Esophagus (tissue), 2 donors: ENCODE measurements around the gene PDE11A. TPM values are rescaled to one million over a fixed set of nuclear protein-coding genes. Genes with fewer than 3 reads are reported as not detected.

Source experiments
- H3K27ac ChIP-seq, 2 donors: one replicate each; pipeline ENCODE4 v1.5.1; 2013; ENCODE audit warnings: low read depth in 2 of 2, mild to moderate bottlenecking in 2 of 2, inconsistent platforms in 1 of 2, low read length in 1 of 2, moderate library complexity in 1 of 2
- H3K27me3 ChIP-seq, 2 donors: one replicate each; pipeline ENCODE4 v1.6.1; 2013; ENCODE audit warnings: low read length in 2 of 2, control low read depth in 1 of 2, mild to moderate bottlenecking in 1 of 2; ENCODE audit not compliant: insufficient read depth in 2 of 2, control insufficient read depth in 1 of 2
- H3K36me3 ChIP-seq, 2 donors: one replicate each; pipeline ENCODE4 v1.6.1; 2013; ENCODE audit warnings: low read length in 1 of 2; ENCODE audit not compliant: control insufficient read depth in 2 of 2, insufficient read depth in 2 of 2
- H3K4me1 ChIP-seq, 2 donors: one replicate each; pipeline ENCODE4 v1.6.1; 2013; ENCODE audit warnings: low read length in 1 of 2; ENCODE audit not compliant: control insufficient read depth in 2 of 2, insufficient read depth in 2 of 2
- H3K4me3 ChIP-seq, 2 donors: one replicate each; pipeline ENCODE4 v1.5.1; 2013; ENCODE audit warnings: low read length in 2 of 2, mild to moderate bottlenecking in 2 of 2, low read depth in 1 of 2, moderate library complexity in 1 of 2
- H3K9me3 ChIP-seq, 2 donors: one replicate each; pipeline ENCODE4 v1.6.1; 2013; ENCODE audit warnings: mild to moderate bottlenecking in 2 of 2, low read depth in 1 of 2, low read length in 1 of 2, moderate library complexity in 1 of 2; ENCODE audit not compliant: control insufficient read depth in 2 of 2, insufficient read depth in 1 of 2
- WGBS, 2 donors: extraction: QIAGEN DNeasy Blood & Tissue Kit; methylation state at CpG; one replicate each; pipeline ENCODE4 v1.1.7; 2013; 5-methylcytosine and 5-hydroxymethylcytosine counted together
- polyA plus RNA-seq, 2 donors: library from polyadenylated mRNA; stranded (reverse); fragments of 200-250 nt; gene quantifications; one replicate each; pipeline ENCODE4 v1.2.3, GENCODE V29; 2013
- donor health status: healthy with polysubstance abuse.
- donor health status: Bipolar disorder and iron deficiency.

Gene PDE11A
- polyA plus RNA-seq, 2 donors: not detected

DNA sequence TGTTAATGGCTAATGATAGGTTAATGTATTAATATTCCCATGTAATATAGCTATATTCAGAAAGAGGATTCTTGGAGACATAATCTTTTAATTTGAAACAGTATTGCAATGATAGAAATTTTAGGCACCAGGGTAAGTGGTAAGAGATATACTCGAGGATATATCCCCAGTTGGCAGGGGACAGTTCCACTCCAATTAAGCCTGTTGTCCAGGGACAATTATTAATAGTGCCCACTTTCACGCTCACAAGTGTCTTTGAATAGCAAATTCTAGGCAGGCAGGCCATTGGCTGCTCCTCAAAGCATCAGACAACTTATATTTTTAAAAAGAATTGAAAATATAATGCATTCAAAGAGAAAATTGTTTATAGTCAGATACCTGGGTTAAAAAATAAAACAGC, 190.7 kb downstream of the PDE11A start:
- H3K9me3 ChIP-seq: peaks cover 0 to 2% of the 10 kb centered on the region in 2 donors
- H3K4me3 ChIP-seq: no peak overlapping the region
- no peak overlapping the region for H3K27ac ChIP-seq
- H3K4me1 ChIP-seq: no peaks in the 10 kb centered on the region
- WGBS, 2 donors: 70 to 78% methylated on average over 2 of the region's 2 CpGs
- H3K27me3 ChIP-seq: no peaks in the 10 kb centered on the region
- H3K36me3 ChIP-seq: no peaks in the 10 kb centered on the region

DNA sequence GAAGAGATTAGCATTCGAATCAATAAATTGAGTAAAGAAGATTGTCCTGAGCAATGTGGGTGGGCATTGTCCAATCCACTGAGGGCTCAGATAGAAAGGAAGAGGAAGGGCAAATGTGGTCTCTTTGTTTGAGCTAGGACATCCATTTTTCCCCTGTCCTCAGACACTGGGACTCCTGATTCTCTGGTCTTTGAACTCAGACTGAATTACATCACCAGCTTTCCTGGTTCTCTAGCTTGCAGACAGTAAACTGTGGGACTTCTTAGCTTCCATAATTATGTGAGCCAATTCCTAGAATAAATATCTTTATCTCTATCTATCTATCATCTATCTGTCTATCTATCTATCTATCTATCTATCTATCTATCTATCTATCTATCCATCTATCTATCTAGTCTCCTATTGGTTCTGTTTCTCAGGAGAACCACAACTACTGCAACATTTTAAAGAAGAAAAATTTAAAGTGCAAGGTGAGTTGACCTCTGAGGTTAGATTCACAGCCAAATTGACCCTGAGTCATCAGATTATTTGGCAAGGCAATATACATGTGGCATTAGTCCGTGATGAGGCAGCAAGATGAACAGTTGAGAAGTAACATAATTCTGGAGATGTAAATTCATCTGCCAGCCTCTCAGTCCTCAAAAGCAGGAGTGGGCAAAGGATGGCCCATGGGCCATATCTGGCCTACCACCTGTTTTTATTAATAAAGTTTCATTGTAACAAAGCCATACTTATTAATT, 191.4 kb downstream of the PDE11A start:
- Histone ChIP-seq H3K36me3 (no peaks in the 10 kb centered on the region), H3K4me1 (no peaks in the 10 kb centered on the region), H3K27me3 (no peaks in the 10 kb centered on the region), H3K9me3 (peaks cover 0 to 2% of the 10 kb centered on the region in 2 donors), H3K4me3 (no peak overlapping the region), H3K27ac (no peak overlapping the region)
- 72 to 80% methylated on average over 2 of the region's 2 CpGs for WGBS, 2 donors

GRCh38 chr2:177880285-177880684, 192.3 kb downstream of the PDE11A start:
- 96 to 97% methylated on average over 2 of the region's 2 CpGs for WGBS, 2 donors
- Histone ChIP-seq H3K9me3 (peaks cover 0 to 2% of the 10 kb centered on the region in 2 donors), H3K4me1 (no peaks in the 10 kb centered on the region), H3K36me3 (no peaks in the 10 kb centered on the region), H3K27ac (no peak overlapping the region), H3K27me3 (no peaks in the 10 kb centered on the region), H3K4me3 (no peak overlapping the region)

GRCh38 chr2:177876950-177877349, 195.6 kb downstream of the PDE11A start:
- Histone ChIP-seq H3K27me3 (no peaks in the 10 kb centered on the region), H3K9me3 (peaks cover 0 to 2% of the 10 kb centered on the region in 2 donors), H3K27ac (no peak overlapping the region), H3K4me3 (no peak overlapping the region), H3K4me1 (no peaks in the 10 kb centered on the region), H3K36me3 (no peaks in the 10 kb centered on the region)
- WGBS, 2 donors: 89 to 92% methylated on average over 8 of the region's 8 CpGs

GRCh38 chr2:177874686-177875085, 197.9 kb downstream of the PDE11A start:
- no peak overlapping the region for H3K4me3 ChIP-seq
- no peaks in the 10 kb centered on the region for H3K36me3 ChIP-seq
- no peaks in the 10 kb centered on the region for H3K27me3 ChIP-seq
- WGBS, 2 donors: 95% methylated on average over 4 of the region's 4 CpGs
- H3K27ac ChIP-seq: no peak overlapping the region
- no peaks in the 10 kb centered on the region for H3K4me1 ChIP-seq
- H3K9me3 ChIP-seq: no peaks in the 10 kb centered on the region

DNA sequence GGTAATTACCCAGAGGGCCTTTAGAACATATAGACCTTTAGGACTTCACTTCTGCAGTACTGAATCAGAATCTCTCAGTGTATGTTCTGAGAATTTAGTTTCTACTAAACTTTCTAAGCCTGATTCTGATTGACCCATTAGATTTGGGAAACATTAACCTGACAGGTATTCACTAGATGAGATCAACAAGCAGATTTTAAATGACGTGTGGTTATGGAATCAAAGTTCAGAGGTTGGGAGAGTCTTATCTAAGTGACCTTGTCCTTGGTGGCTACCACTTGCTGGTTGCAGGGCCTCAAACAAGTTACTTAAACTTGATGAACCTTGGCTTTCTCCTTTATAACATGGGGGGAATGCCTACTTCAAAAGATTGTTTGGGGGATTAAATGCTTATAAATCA, 198.7 kb downstream of the PDE11A start:
- Histone ChIP-seq H3K27ac (no peak overlapping the region), H3K36me3 (no peaks in the 10 kb centered on the region), H3K27me3 (no peaks in the 10 kb centered on the region), H3K4me3 (no peak overlapping the region), H3K4me1 (no peaks in the 10 kb centered on the region), H3K9me3 (no peaks in the 10 kb centered on the region)
- 76 to 82% methylated on average over 1 of the region's 1 CpG for WGBS, 2 donors

DNA sequence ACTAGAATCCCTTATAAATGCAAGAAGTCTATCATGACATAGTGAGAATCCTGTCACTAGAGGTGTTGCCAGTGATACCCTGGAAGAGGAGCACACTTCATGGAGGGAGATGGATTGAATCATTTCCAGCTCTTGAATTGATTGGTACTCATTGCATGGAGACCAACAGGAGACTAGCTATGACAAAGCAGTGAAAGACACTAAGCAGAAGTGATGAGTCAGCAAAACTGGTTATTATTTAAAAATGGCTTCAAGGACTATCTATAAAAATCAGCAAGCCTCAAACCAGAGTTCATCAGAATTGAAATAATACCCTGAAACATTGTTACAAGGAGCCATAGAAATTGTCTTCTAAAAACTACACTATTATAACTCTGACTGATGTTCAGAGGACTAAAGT, 200.3 kb downstream of the PDE11A start:
- H3K4me3 ChIP-seq: no peak overlapping the region
- no peaks in the 10 kb centered on the region for H3K27me3 ChIP-seq
- no peaks in the 10 kb centered on the region for H3K36me3 ChIP-seq
- H3K9me3 ChIP-seq: no peaks in the 10 kb centered on the region
- no peak overlapping the region for H3K27ac ChIP-seq
- no peaks in the 10 kb centered on the region for H3K4me1 ChIP-seq

- WGBS, 2 donors: 66 to 72% methylated on average over 3 of the region's 3 CpGs
- no peak overlapping the region for H3K4me3 ChIP-seq
- no peaks in the 10 kb centered on the region for H3K4me1 ChIP-seq
- H3K27ac ChIP-seq: no peak overlapping the region
- H3K27me3 ChIP-seq: no peaks in the 10 kb centered on the region
- no peaks in the 10 kb centered on the region for H3K9me3 ChIP-seq
- H3K36me3 ChIP-seq: no peaks in the 10 kb centered on the region
Measured at GRCh38 chr2:177869912-177870311, 202.7 kb downstream of the PDE11A start.

DNA sequence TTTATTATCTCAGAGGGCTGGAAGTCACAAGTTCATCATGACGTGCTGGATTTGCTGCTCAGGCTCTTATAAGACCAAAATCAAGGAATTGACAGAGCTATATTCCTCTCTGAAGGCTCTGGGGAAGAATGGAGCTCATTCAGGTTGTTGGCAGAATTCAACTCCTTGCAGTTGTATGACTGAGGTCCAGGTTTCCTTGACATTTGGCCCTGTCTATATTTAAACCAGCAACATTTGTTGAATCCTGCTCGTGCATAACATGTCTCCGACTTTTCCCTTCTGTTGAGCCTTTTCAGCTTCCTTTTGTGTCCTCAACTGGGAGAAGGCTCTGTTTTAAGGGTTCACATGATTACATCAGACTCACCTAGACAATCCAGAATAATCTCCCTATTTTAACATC, 203.4 kb downstream of the PDE11A start:
- Histone ChIP-seq H3K36me3 (no peaks in the 10 kb centered on the region), H3K4me3 (no peak overlapping the region), H3K27me3 (no peaks in the 10 kb centered on the region), H3K27ac (no peak overlapping the region), H3K9me3 (no peaks in the 10 kb centered on the region), H3K4me1 (no peaks in the 10 kb centered on the region)
- 64% methylated on average over 3 of the region's 3 CpGs for WGBS, 2 donors

DNA sequence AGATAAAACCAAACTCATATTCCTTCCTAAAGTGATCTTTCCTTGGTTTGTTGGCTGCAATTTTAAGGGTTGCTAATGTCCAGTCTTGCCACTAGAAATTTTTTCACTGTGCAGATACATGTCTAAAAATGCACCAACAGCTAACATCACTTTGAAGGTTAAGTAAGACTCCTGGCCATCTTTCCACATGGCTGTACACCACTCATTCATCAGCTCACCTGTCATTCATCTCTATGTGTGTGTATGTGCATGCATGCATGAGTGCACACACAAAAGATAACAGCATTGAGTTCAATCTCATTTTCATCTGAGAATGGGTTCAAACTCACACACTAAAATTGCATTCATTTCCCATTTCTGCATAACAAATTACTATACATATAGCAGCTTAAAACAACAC, 203.8 kb downstream of the PDE11A start:
- Histone ChIP-seq H3K27me3 (no peaks in the 10 kb centered on the region), H3K4me3 (no peak overlapping the region), H3K36me3 (no peaks in the 10 kb centered on the region), H3K9me3 (no peaks in the 10 kb centered on the region), H3K27ac (no peak overlapping the region), H3K4me1 (no peaks in the 10 kb centered on the region)
